HG02610 (cell line): ENCODE data around the gene NDUFB4.
"Not testable (repeated sequence)": the region's sequence is repeated elsewhere in the genome, so short reads cannot be mapped to it uniquely, and the experiment has no call there.

ENCODE experiments used
- ATAC-seq: cut with Tn5 transposase; IDR thresholded peaks from one replicate; pipeline ENCODE4 v1.9.1; 2021; ENCODE audit warnings: mild to moderate bottlenecking, moderate library complexity; ENCODE audit not compliant: unreplicated experiment

The NDUFB4 gene

GRCh38 chr3:120636795-120637401 is 40.8 kb downstream of the NDUFB4 start:
- no peak for ATAC-seq

DNA sequence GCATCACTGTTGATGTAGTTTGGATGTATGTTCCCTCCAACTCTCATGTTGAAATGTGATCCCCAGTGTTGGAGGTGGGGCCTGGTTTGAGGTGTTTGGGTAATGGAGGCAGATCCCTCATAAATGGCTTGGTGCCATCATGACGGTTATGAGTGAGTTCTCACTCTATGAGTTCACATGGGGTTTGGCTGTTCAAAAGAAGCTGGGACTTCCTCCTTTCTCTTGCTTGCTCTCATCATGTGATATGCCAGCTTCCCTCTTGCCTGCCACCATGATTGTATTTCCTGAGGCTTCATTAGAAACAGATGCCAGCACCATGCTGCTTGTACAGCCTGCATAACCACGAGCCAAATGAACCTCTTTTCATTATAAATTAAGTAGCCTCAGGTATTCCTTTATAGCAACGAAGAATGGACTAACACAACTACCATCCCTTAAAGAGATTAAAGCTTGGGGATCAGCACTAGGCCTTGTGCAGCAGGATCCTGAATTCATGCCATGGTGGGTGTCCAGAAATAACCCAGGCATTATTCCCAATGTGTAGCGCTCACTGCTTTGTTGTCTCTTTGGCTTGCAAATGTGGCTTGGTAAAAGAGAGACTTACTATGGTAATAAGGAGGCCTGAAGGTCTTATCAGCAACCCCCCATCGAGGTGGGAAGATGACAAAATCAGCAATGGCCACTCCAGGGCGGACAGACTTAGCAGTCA is 41.9 kb downstream of the NDUFB4 start:
- no peak for ATAC-seq

DNA sequence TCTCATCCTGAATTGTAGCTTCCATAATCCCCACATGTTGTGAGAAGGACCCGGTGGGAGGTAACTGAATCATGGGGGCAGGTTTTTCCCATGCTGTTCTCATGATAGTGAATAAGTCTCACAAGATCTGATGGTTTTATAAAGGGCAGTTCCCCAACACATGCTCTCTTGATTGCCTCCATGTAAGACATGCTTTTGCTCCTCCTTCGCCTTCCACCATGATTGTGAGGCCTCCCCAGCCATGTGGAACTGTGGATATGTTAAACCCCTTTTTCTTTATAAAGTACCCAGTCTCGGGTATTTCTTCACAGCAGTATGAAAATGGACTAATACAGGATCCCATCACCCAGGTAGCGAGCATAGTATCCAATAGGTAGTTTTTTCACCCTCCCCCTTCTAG is 42.7 kb downstream of the NDUFB4 start:
- not testable (repeated sequence) for ATAC-seq

DNA sequence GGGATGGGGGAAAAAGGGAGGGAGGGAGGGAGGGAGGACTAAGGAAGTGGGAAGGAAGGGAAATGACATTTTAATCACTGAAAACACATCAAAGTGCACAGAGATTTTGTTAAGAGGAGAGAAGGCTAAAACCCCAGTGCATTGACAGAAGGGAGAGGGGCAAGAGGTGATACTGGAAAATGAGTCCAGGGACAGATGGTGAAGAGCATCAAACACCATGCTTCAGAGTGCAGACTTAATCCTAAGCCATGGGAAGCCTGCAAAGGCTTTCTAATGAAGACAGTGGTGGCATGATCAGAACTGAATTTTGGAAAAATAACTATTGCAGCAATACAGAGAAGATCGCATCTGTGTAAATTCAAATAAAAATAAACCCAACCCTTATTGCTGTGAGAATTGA is 44.1 kb downstream of the NDUFB4 start:
- ATAC-seq: no peak

DNA sequence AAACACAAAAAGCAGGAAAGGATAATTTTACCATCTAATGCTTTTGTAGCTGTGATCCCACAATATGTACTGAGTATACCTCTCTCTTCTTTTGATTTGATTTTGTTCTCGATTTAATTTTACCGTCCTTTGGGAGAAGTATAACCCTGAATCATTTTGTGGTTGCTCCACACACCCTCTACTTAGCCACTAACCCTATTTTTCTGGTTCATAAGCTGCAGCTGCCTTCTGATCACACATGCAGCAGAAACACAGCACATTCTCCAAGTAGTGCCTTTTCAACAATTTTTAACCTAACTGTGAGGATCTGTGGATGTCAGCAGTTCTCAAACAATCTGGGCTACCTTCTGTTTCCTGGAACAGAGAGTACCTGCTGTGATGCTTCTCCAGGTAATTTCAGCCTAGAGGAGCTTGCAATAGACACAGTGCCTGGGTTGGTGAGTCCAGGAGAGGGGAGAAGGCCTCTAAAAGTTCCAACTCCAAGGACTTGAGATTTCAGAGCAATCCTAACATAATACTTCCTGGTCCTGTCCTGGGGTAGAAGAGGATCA is 45.6 kb downstream of the NDUFB4 start:
- no peak for ATAC-seq

DNA sequence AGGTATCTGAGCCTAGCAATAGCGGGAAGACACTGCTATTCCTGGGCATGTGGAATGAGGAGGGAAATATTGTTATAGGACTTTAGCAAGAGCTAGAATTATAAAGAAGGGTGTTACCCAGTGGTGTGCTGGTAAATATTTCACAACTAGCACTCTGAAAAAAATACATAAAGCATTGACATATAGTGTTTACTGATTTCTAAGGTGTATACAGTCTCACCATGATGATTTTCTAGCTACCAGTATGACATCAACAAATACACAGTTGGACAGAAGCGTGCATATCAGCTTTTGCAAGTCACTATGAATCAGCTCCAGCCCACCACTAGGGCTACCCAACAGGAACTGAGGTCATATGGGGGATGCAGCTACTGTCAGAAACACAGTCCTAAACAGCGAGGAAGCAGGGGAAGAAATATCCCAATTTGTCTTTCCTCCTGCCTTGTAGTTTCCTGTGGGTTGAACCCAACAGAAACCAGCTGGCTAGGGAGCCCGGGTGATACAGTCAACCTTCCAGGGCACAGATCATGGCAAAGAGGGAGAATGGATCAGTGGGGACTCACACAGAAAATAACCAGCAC is 46.3 kb downstream of the NDUFB4 start:
- ATAC-seq: no peak

- ATAC-seq: no peak
Measured at GRCh38 chr3:120645083-120645845, 49.1 kb downstream of the NDUFB4 start.

GRCh38 chr3:120646771-120647432 is 50.8 kb downstream of the NDUFB4 start:
- ATAC-seq: no peak

- no peak for ATAC-seq
Measured at GRCh38 chr3:120648290-120648689, 52.2 kb downstream of the NDUFB4 start.

- ATAC-seq: no peak
Measured at GRCh38 chr3:120649830-120650233, 53.7 kb downstream of the NDUFB4 start.

- no peak for ATAC-seq
Measured at GRCh38 chr3:120650311-120650710, 54.2 kb downstream of the NDUFB4 start.
